Measurements from ENCODE around the gene TEX26. TPM values are rescaled to one million over a fixed set of nuclear protein-coding genes. Genes with fewer than 3 reads are reported as not detected.

Gene TEX26
- total RNA-seq, 4 donors from 2014 or later, result 0.69 to 0.97 TPM; not detected in 2

- H3K27me3 ChIP-seq, result no peaks in the 10 kb centered on the region
- TF ChIP-seq POLR2AphosphoS5 (IDR thresholded peaks at IDR 0.05) (no peak), EP300 (IDR thresholded peaks at IDR 0.05) (no peak), POLR2A (IDR thresholded peaks at IDR 0.05; ENCODE audit: low read depth) (no peak), CTCF (IDR thresholded peaks at IDR 0.05) (no peak)
- no peaks in the 10 kb centered on the region for H3K36me3 ChIP-seq
- no peak for DNase-seq (ENCODE audit: extremely low spot score)
- no peak overlapping the region for H3K4me3 ChIP-seq
- WGBS, result 80% methylated on average over 3 of the region's 3 CpGs
- peaks cover 0 to 8% (median 0%) of the 10 kb centered on the region in 4 donors for H3K9me3 ChIP-seq
- no peak overlapping the region for H3K27ac ChIP-seq (replicated peaks in 1 of 4)
- intact Hi-C loops (cut with DNase I), result no loop called here
- H3K4me1 ChIP-seq, result no peaks in the 10 kb centered on the region
Measured at GRCh38 chr13:30943881-30944280, 11.4 kb downstream of the TEX26 start.

- Histone ChIP-seq H3K27ac (replicated peaks in 1 of 4) (no peak overlapping the region), H3K4me1 (no peaks in the 10 kb centered on the region), H3K4me3 (no peak overlapping the region), H3K27me3 (no peaks in the 10 kb centered on the region), H3K36me3 (no peaks in the 10 kb centered on the region), H3K9me3 (peaks cover 0 to 14% (median 0%) of the 10 kb centered on the region in 4 donors)
- 74% methylated on average over 5 of the region's 5 CpGs for WGBS
- intact Hi-C loops (cut with DNase I), result no loop called here
- no peak for DNase-seq (ENCODE audit: extremely low spot score)
- TF ChIP-seq POLR2AphosphoS5 (IDR thresholded peaks at IDR 0.05) (no peak), EP300 (IDR thresholded peaks at IDR 0.05) (no peak)
Measured at GRCh38 chr13:30957258-30957943, 24.9 kb downstream of the TEX26 start.

- intact Hi-C loops (cut with DNase I), result no loop called here
- DNase-seq (ENCODE audit: extremely low spot score), result no peak
- Histone ChIP-seq H3K27me3 (no peaks in the 10 kb centered on the region), H3K9me3 (peaks cover 0 to 14% (median 0%) of the 10 kb centered on the region in 4 donors), H3K4me1 (no peaks in the 10 kb centered on the region), H3K4me3 (no peak overlapping the region), H3K27ac (replicated peaks in 1 of 4) (no peak overlapping the region), H3K36me3 (no peaks in the 10 kb centered on the region)
- TF ChIP-seq POLR2AphosphoS5 (IDR thresholded peaks at IDR 0.05) (no peak), EP300 (IDR thresholded peaks at IDR 0.05) (no peak), POLR2A (IDR thresholded peaks at IDR 0.05; ENCODE audit: low read depth) (no peak), CTCF (IDR thresholded peaks at IDR 0.05) (no peak)
- WGBS, result 89% methylated on average over 1 of the region's 1 CpG
Measured at GRCh38 chr13:30959678-30960077, 27.2 kb downstream of the TEX26 start.

GRCh38 chr13:30963791-30964190 lies 31.3 kb downstream of the TEX26 start:
- Histone ChIP-seq H3K27ac (replicated peaks in 1 of 4) (no peak overlapping the region), H3K36me3 (no peaks in the 10 kb centered on the region), H3K9me3 (peaks cover 0 to 14% (median 0%) of the 10 kb centered on the region in 4 donors), H3K4me3 (no peak overlapping the region), H3K4me1 (peaks cover 0 to 4% (median 2%) of the 10 kb centered on the region in 4 donors), H3K27me3 (no peaks in the 10 kb centered on the region)
- intact Hi-C loops (cut with DNase I), result no loop called here
- TF ChIP-seq POLR2AphosphoS5 (IDR thresholded peaks at IDR 0.05) (no peak), POLR2A (IDR thresholded peaks at IDR 0.05; ENCODE audit: low read depth) (no peak), CTCF (IDR thresholded peaks at IDR 0.05) (no peak), EP300 (IDR thresholded peaks at IDR 0.05) (no peak)
- 53% methylated on average over 5 of the region's 5 CpGs for WGBS
- DNase-seq (ENCODE audit: extremely low spot score), result no peak

- intact Hi-C loops (cut with DNase I), result no loop called here
- 100% methylated on average over 1 of the region's 1 CpG for WGBS
Measured at GRCh38 chr13:30965380-30965779, 32.9 kb downstream of the TEX26 start.

More at GRCh38 chr13:30965380-30965779, 32.9 kb downstream of the TEX26 start:
- TF ChIP-seq POLR2AphosphoS5 (IDR thresholded peaks at IDR 0.05) (no peak), EP300 (IDR thresholded peaks at IDR 0.05) (no peak), CTCF (IDR thresholded peaks at IDR 0.05) (no peak), POLR2A (IDR thresholded peaks at IDR 0.05; ENCODE audit: low read depth) (no peak)
- Histone ChIP-seq H3K4me1 (peaks cover 0 to 17% (median 5%) of the 10 kb centered on the region in 4 donors), H3K4me3 (no peak overlapping the region), H3K27ac (replicated peaks in 1 of 4) (no peak overlapping the region), H3K27me3 (no peaks in the 10 kb centered on the region), H3K36me3 (no peaks in the 10 kb centered on the region), H3K9me3 (peaks cover 0 to 6% (median 0%) of the 10 kb centered on the region in 4 donors)
- DNase-seq (ENCODE audit: extremely low spot score), result no peak

Measured in esophagus muscularis mucosa (tissue), 4 donors.